ENCODE data around the gene RTCA.
"Not testable (repeated sequence)": the region's sequence is repeated elsewhere in the genome, so short reads cannot be mapped to it uniquely, and the experiment has no call there.

RTCA gene

GRCh38 chr1:100261686-100262085 lies 4.3 kb upstream of the RTCA start:
- Histone ChIP-seq H3K4me3 (ENCODE audit: low read depth in 1 of 2, low read length in 2 of 2) (no peak overlapping the region), H3K9me3 (ENCODE audit: low read length) (no peaks in the 10 kb centered on the region), H3K36me3 (ENCODE audit: insufficient read depth, low read length) (no peaks in the 10 kb centered on the region), H3K9ac (ENCODE audit: low read length) (no peak overlapping the region), H3K27me3 (ENCODE audit: control insufficient read depth in 1 of 2, insufficient read depth in 2 of 2, low read length in 2 of 2) (no peaks in the 10 kb centered on the region), H3K4me1 (ENCODE audit: insufficient read depth, low read length) (peaks cover 6% of the 10 kb centered on the region), H3K27ac (ENCODE audit: low read depth, low read length) (no peak overlapping the region)

GRCh38 chr1:100264081-100264480 lies 1.9 kb upstream of the RTCA start:
- not testable (repeated sequence) for H3K4me3 ChIP-seq (ENCODE audit: low read depth in 1 of 2, low read length in 2 of 2); H3K9ac ChIP-seq (ENCODE audit: low read length); H3K9me3 ChIP-seq (ENCODE audit: low read length); H3K27ac ChIP-seq (ENCODE audit: low read depth, low read length); H3K27me3 ChIP-seq (ENCODE audit: control insufficient read depth in 1 of 2, insufficient read depth in 2 of 2, low read length in 2 of 2)
- H3K4me1 ChIP-seq (ENCODE audit: insufficient read depth, low read length) = peaks cover 23% of the 10 kb centered on the region
- peaks cover 14% of the 10 kb centered on the region for H3K36me3 ChIP-seq (ENCODE audit: insufficient read depth, low read length)

DNA sequence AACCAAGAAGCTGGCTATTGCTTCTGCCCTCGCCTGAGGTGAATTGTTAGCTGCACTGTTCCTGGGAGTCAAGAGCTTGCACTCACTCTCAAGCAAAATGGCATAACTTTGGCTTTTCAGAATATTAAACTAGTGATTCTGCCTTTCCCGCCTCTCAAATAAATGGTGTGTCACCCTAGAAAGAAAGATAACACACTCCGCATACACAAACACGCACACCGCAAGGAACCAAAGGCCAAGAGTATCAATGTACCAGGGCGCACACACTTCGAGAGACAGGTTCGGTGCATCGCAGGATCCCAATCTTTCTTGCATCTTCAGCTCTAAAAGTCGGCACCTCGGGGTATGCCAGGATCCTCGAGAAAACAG lies 470 bp upstream of the RTCA start:
- Histone ChIP-seq H3K36me3 (ENCODE audit: insufficient read depth, low read length) (peaks cover 18% of the 10 kb centered on the region), H3K4me3 (ENCODE audit: low read depth in 1 of 2, low read length in 2 of 2) (peak overlapping the region; percentile 87 to 90), H3K9me3 (ENCODE audit: low read length) (no peaks in the 10 kb centered on the region), H3K4me1 (ENCODE audit: insufficient read depth, low read length) (peaks cover 23% of the 10 kb centered on the region), H3K9ac (ENCODE audit: low read length) (peak overlapping the region; percentile 16), H3K27ac (ENCODE audit: low read depth, low read length) (peak overlapping the region; percentile 91), H3K27me3 (ENCODE audit: control insufficient read depth in 1 of 2, insufficient read depth in 2 of 2, low read length in 2 of 2) (no peaks in the 10 kb centered on the region)

DNA sequence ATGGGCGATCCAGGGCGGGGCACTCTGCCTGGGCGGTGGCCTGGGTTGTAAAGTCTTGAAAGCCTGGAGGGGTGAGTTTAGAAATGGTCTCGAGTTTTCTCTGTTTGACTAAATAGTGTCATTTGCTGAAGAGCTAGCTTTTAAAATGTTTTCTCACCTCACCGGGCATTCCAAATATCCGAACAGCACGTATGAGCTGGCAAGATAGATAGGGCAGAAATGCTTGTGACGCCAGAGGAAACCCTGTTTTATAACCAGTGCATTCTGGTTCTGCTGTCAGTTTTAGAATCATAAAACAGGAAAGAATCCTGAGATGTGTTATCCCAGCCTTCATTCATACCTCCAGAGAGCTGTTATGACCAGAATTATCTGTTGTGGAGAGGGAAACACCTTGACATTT lies 725 bp downstream of the RTCA start:
- Histone ChIP-seq H3K27me3 (ENCODE audit: control insufficient read depth in 1 of 2, insufficient read depth in 2 of 2, low read length in 2 of 2) (no peaks in the 10 kb centered on the region), H3K4me1 (ENCODE audit: insufficient read depth, low read length) (peaks cover 23% of the 10 kb centered on the region)

DNA sequence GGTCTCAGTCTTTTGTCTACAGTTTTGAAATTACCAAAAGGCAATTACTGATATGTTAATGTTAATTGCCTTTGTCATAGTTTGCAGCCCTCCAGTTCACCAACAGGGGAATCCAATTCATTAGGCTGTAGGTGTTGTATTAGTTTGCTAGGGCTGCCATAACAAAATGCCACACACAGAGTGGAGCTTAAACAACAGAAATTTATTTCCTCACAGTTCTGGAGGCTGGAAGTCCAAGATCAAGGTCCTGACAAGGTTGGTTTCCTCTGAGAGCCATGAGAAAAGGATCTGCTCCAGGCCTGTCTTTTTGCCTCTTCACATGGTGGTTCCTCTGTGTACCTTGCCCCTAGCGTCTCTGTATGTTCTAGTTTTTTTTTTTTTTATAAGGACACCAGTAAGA lies 1.3 kb downstream of the RTCA start:
- Histone ChIP-seq H3K4me1 (ENCODE audit: insufficient read depth, low read length) (peaks cover 23% of the 10 kb centered on the region), H3K36me3 (ENCODE audit: insufficient read depth, low read length) (peaks cover 34% of the 10 kb centered on the region), H3K9ac (ENCODE audit: low read length) (peak overlapping the region; percentile 77), H3K27me3 (ENCODE audit: control insufficient read depth in 1 of 2, insufficient read depth in 2 of 2, low read length in 2 of 2) (no peaks in the 10 kb centered on the region), H3K9me3 (ENCODE audit: low read length) (no peaks in the 10 kb centered on the region), H3K27ac (ENCODE audit: low read depth, low read length) (no peak overlapping the region), H3K4me3 (ENCODE audit: low read depth in 1 of 2, low read length in 2 of 2) (peak overlapping the region; percentile 87 to 90)

More for the DNA sequence above, 725 bp downstream of the RTCA start:
- H3K9me3 ChIP-seq (ENCODE audit: low read length) = no peaks in the 10 kb centered on the region
- peak overlapping the region; percentile 77 for H3K9ac ChIP-seq (ENCODE audit: low read length)
- H3K4me3 ChIP-seq (ENCODE audit: low read depth in 1 of 2, low read length in 2 of 2) = peak overlapping the region; percentile 87 to 90
- peaks cover 29% of the 10 kb centered on the region for H3K36me3 ChIP-seq (ENCODE audit: insufficient read depth, low read length)
- peak overlapping the region; percentile 91 for H3K27ac ChIP-seq (ENCODE audit: low read depth, low read length)

- H3K4me1 ChIP-seq (ENCODE audit: insufficient read depth, low read length) = peaks cover 23% of the 10 kb centered on the region
- no peak overlapping the region for H3K27ac ChIP-seq (ENCODE audit: low read depth, low read length)
- H3K9ac ChIP-seq (ENCODE audit: low read length) = no peak overlapping the region
- no peaks in the 10 kb centered on the region for H3K27me3 ChIP-seq (ENCODE audit: control insufficient read depth in 1 of 2, insufficient read depth in 2 of 2, low read length in 2 of 2)
- no peaks in the 10 kb centered on the region for H3K9me3 ChIP-seq (ENCODE audit: low read length)
- no peak overlapping the region for H3K4me3 ChIP-seq (ENCODE audit: low read depth in 1 of 2, low read length in 2 of 2)
- peaks cover 41% of the 10 kb centered on the region for H3K36me3 ChIP-seq (ENCODE audit: insufficient read depth, low read length)
Measured at GRCh38 chr1:100268202-100268601, 2.2 kb downstream of the RTCA start.

DNA sequence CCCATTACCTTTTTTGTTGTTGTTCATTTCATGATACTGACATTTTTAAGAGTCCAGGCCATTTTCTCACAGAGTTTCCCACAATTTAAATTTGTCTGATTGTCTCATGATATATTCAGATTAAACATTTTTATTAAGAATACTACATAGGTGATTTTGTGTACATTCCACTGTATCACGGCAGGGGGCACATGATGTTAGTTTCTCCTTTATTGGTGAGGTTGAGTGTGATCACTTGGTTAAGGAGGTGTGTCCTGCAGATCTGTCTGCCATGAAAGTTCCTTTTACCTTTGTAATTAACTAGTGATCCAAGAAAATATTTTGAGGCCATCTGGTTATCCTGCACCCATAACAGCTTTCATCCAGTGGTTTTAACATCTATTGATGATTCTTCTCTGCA lies 11.8 kb downstream of the RTCA start:
- Histone ChIP-seq H3K4me1 (ENCODE audit: insufficient read depth, low read length) (no peaks in the 10 kb centered on the region), H3K9me3 (ENCODE audit: low read length) (no peaks in the 10 kb centered on the region), H3K9ac (ENCODE audit: low read length) (no peak overlapping the region), H3K27ac (ENCODE audit: low read depth, low read length) (no peak overlapping the region), H3K4me3 (ENCODE audit: low read depth in 1 of 2, low read length in 2 of 2) (no peak overlapping the region), H3K27me3 (ENCODE audit: control insufficient read depth in 1 of 2, insufficient read depth in 2 of 2, low read length in 2 of 2) (no peaks in the 10 kb centered on the region), H3K36me3 (ENCODE audit: insufficient read depth, low read length) (peaks cover 68% of the 10 kb centered on the region)

GRCh38 chr1:100279358-100279923 lies 13.4 kb downstream of the RTCA start:
- Histone ChIP-seq H3K4me1 (ENCODE audit: insufficient read depth, low read length) (no peaks in the 10 kb centered on the region), H3K36me3 (ENCODE audit: insufficient read depth, low read length) (peaks cover 53% of the 10 kb centered on the region), H3K4me3 (ENCODE audit: low read depth in 1 of 2, low read length in 2 of 2) (no peak overlapping the region), H3K27me3 (ENCODE audit: control insufficient read depth in 1 of 2, insufficient read depth in 2 of 2, low read length in 2 of 2) (no peaks in the 10 kb centered on the region), H3K27ac (ENCODE audit: low read depth, low read length) (no peak overlapping the region), H3K9me3 (ENCODE audit: low read length) (no peaks in the 10 kb centered on the region), H3K9ac (ENCODE audit: low read length) (no peak overlapping the region)

GRCh38 chr1:100279954-100280682 lies 14.1 kb downstream of the RTCA start:
- H3K27me3 ChIP-seq (ENCODE audit: control insufficient read depth in 1 of 2, insufficient read depth in 2 of 2, low read length in 2 of 2) = no peaks in the 10 kb centered on the region
- H3K36me3 ChIP-seq (ENCODE audit: insufficient read depth, low read length) = peaks cover 53% of the 10 kb centered on the region
- H3K4me3 ChIP-seq (ENCODE audit: low read depth in 1 of 2, low read length in 2 of 2) = no peak overlapping the region
- no peaks in the 10 kb centered on the region for H3K9me3 ChIP-seq (ENCODE audit: low read length)
- H3K4me1 ChIP-seq (ENCODE audit: insufficient read depth, low read length) = no peaks in the 10 kb centered on the region
- no peak overlapping the region for H3K9ac ChIP-seq (ENCODE audit: low read length)
- no peak overlapping the region for H3K27ac ChIP-seq (ENCODE audit: low read depth, low read length)

- Histone ChIP-seq H3K9me3 (ENCODE audit: low read length) (no peaks in the 10 kb centered on the region), H3K4me3 (ENCODE audit: low read depth in 1 of 2, low read length in 2 of 2) (no peak overlapping the region), H3K9ac (ENCODE audit: low read length) (no peak overlapping the region), H3K36me3 (ENCODE audit: insufficient read depth, low read length) (peaks cover 44% of the 10 kb centered on the region), H3K4me1 (ENCODE audit: insufficient read depth, low read length) (no peaks in the 10 kb centered on the region), H3K27ac (ENCODE audit: low read depth, low read length) (no peak overlapping the region), H3K27me3 (ENCODE audit: control insufficient read depth in 1 of 2, insufficient read depth in 2 of 2, low read length in 2 of 2) (no peaks in the 10 kb centered on the region)
Measured at GRCh38 chr1:100284591-100284990, 18.6 kb downstream of the RTCA start.

GRCh38 chr1:100287162-100287561 lies 21.1 kb downstream of the RTCA start:
- no peaks in the 10 kb centered on the region for H3K4me1 ChIP-seq (ENCODE audit: insufficient read depth, low read length)
- no peak overlapping the region for H3K4me3 ChIP-seq (ENCODE audit: low read depth in 1 of 2, low read length in 2 of 2)
- H3K9me3 ChIP-seq (ENCODE audit: low read length) = no peaks in the 10 kb centered on the region
- H3K27ac ChIP-seq (ENCODE audit: low read depth, low read length) = no peak overlapping the region
- no peak overlapping the region for H3K9ac ChIP-seq (ENCODE audit: low read length)
- peaks cover 42% of the 10 kb centered on the region for H3K36me3 ChIP-seq (ENCODE audit: insufficient read depth, low read length)
- H3K27me3 ChIP-seq (ENCODE audit: control insufficient read depth in 1 of 2, insufficient read depth in 2 of 2, low read length in 2 of 2) = no peaks in the 10 kb centered on the region

- no peaks in the 10 kb centered on the region for H3K27me3 ChIP-seq (ENCODE audit: control insufficient read depth in 1 of 2, insufficient read depth in 2 of 2, low read length in 2 of 2)
- no peaks in the 10 kb centered on the region for H3K4me1 ChIP-seq (ENCODE audit: insufficient read depth, low read length)
- no peak overlapping the region for H3K27ac ChIP-seq (ENCODE audit: low read depth, low read length)
- H3K9ac ChIP-seq (ENCODE audit: low read length) = no peak overlapping the region
- no peaks in the 10 kb centered on the region for H3K9me3 ChIP-seq (ENCODE audit: low read length)
- H3K4me3 ChIP-seq (ENCODE audit: low read depth in 1 of 2, low read length in 2 of 2) = no peak overlapping the region
- peaks cover 39% of the 10 kb centered on the region for H3K36me3 ChIP-seq (ENCODE audit: insufficient read depth, low read length)
Measured at GRCh38 chr1:100290291-100290690, 24.3 kb downstream of the RTCA start.
